OCI-LY1 (cell line): ENCODE measurements around the gene ASCC1.

Source experiments
- CTCF ChIP-seq: fragments of 200-600 bp; sonication (generic), shearing (Covaris generic); IDR thresholded peaks from 2 replicates; pipeline ENCODE4 v1.5.1; 2017; ENCODE audit warnings: mild to moderate bottlenecking, antibody characterized with exemption, low read length, moderate library complexity, mixed read lengths
- EZH2 ChIP-seq: fragments of 200-600 bp; sonication (generic), shearing (Covaris generic); IDR thresholded peaks from 2 replicates; pipeline ENCODE4 v1.8.0; 2017; ENCODE audit warnings: borderline replicate concordance, mixed run types, mild to moderate bottlenecking, antibody characterized with exemption, low read length, moderate library complexity, mixed read lengths

- TF ChIP-seq CTCF, result no peak
- TF ChIP-seq EZH2, result no peak
Observed at GRCh38 chr10:72219235-72219814, 3.2 kb upstream of the ASCC1 start.
